Esophagus muscularis mucosa (tissue), 4 donors: ENCODE data around the gene CD55. TPM values are rescaled to one million over a fixed set of nuclear protein-coding genes. Genes with fewer than 3 reads are reported as not detected.

Source experiments
- DNase-seq: peaks from one replicate; pipeline ENCODE4 v3.0.0-alpha.2; 2017; ENCODE audit errors: extremely low spot score
- H3K27ac ChIP-seq, 4 donors: fragments of 200-600 bp; sonication (generic); replicated peaks in 1 of 4; 1 replicate in 3 of 4; 2 replicates in 1 of 4; pipeline ENCODE4 v1.5.1; 2016 to 2019; ENCODE audit warnings: mild to moderate bottlenecking in 1 of 4
- H3K27me3 ChIP-seq, 4 donors: fragments of 200-600 bp; sonication (generic); one replicate each; pipeline versions ENCODE4 v1.5.1 to v1.6.0; 2016 to 2019
- H3K36me3 ChIP-seq, 4 donors: fragments of 200-600 bp; sonication (generic); one replicate each; pipeline ENCODE4 v1.5.1; 2016 to 2019
- H3K4me1 ChIP-seq, 4 donors: fragments of 200-600 bp; sonication (generic); one replicate each; pipeline ENCODE4 v1.5.1; 2016 to 2019
- H3K4me3 ChIP-seq, 4 donors: fragments of 200-600 bp; sonication (generic); 1 replicate in 2 of 4; 2 replicates in 2 of 4; pipeline ENCODE4 v1.5.1; 2016 to 2019; ENCODE audit warnings: mild to moderate bottlenecking in 4 of 4, moderate library complexity in 1 of 4
- H3K9me3 ChIP-seq, 4 donors: fragments of 200-600 bp; sonication (generic); 1 replicate in 3 of 4; 2 replicates in 1 of 4; pipeline ENCODE4 v1.5.1; 2016 to 2019
- CTCF ChIP-seq, 3 experiments: fragments of 200-600 bp in 2 of 3; fragments of 450-650 bp in 1 of 3; sonication (generic) in 2 of 3; IDR thresholded peaks; one replicate each; pipeline ENCODE4 v1.5.1; 2017 to 2019; ENCODE audit warnings: antibody characterized with exemption in 3 of 3, mild to moderate bottlenecking in 2 of 3, moderate library complexity in 1 of 3
- EP300 ChIP-seq: sonication (generic); formaldehyde crosslinking; IDR thresholded peaks from one replicate; pipeline ENCODE4 v1.6.1; 2017; ENCODE audit warnings: antibody characterized with exemption
- POLR2A ChIP-seq: fragments of 450-650 bp; IDR thresholded peaks from one replicate; pipeline ENCODE4 v1.6.1; 2017; ENCODE audit warnings: antibody characterized with exemption, moderate library complexity, mild to moderate bottlenecking, low read depth
- POLR2AphosphoS5 ChIP-seq, 2 donors: sonication (generic); formaldehyde crosslinking; IDR thresholded peaks; one replicate each; pipeline ENCODE4 v1.6.1; 2017; ENCODE audit warnings: antibody characterized with exemption in 2 of 2
- WGBS: methylation state at CpG from one replicate; pipeline ENCODE4 v1.1.5; 2018; 5-methylcytosine and 5-hydroxymethylcytosine counted together
- intact Hi-C: fragments of 100-400 bp; cut with DNase I; formaldehyde crosslinking; loops from one replicate; pipeline ENCODE4 v1.15.1; 2023
- total RNA-seq, 4 donors: library from RNA; depleted of rRNA; stranded (reverse); fragments of >200 nt; gene quantifications; one replicate each; pipeline versions ENCODE4 v1.1.0 to v1.2.1, GENCODE V29; 2016

CD55 gene
- 10 to 100 TPM; 27.8 to 77.0 (median 47.4) TPM for total RNA-seq

- Histone ChIP-seq H3K4me3 (peak within 1 kb of the TSS; percentile 86 to 99 (median 95)), H3K27ac (peak within 1 kb of the TSS; percentile 90 to 97 (median 93)), H3K27me3 (no peaks in the 10 kb centered on the region), H3K9me3 (no peaks in the 10 kb centered on the region), H3K36me3 (peaks cover 0 to 20% (median 8%) of the 10 kb centered on the region in 4 donors), H3K4me1 (peaks cover 8 to 27% (median 21%) of the 10 kb centered on the region in 4 donors)
- TF ChIP-seq EP300 (no peak), POLR2A (peak; percentile 92), CTCF (IDR thresholded peaks at IDR 0.05) (peak in 2 of 3 experiments; percentile 13 to 29), POLR2AphosphoS5 (IDR thresholded peaks at IDR 0.05) (peak; percentile 71 to 97)
- DNase-seq: peak; percentile 99
- intact Hi-C loops: loop anchor here (10.0 kb wide), 1 partner anchor 236 kb away; the partner anchor contains the start of gene C4BPB
- WGBS: 2% methylated on average over 40 of the region's 53 CpGs
Observed at GRCh38 chr1:207321079-207321789, at the start of gene CD55. CD55 (plus strand) TSS chr1:207321678; CDS start chr1:207321766, 88 bp downstream.

GRCh38 chr1:207274882-207275281 lies 46.6 kb upstream of the CD55 start:
- Histone ChIP-seq H3K4me1 (no peaks in the 10 kb centered on the region), H3K36me3 (no peaks in the 10 kb centered on the region), H3K27ac (no peak overlapping the region), H3K9me3 (no peaks in the 10 kb centered on the region), H3K4me3 (no peak overlapping the region), H3K27me3 (no peaks in the 10 kb centered on the region)
- intact Hi-C loops: no loop called here
- DNase-seq: no peak
- TF ChIP-seq CTCF (IDR thresholded peaks at IDR 0.05) (no peak), POLR2AphosphoS5 (IDR thresholded peaks at IDR 0.05) (no peak), POLR2A (no peak), EP300 (no peak)

GRCh38 chr1:207276465-207276864 lies 45.0 kb upstream of the CD55 start:
- no peaks in the 10 kb centered on the region for H3K9me3 ChIP-seq
- intact Hi-C loops: no loop called here

GRCh38 chr1:207277241-207277640 lies 44.2 kb upstream of the CD55 start:
- TF ChIP-seq EP300 (no peak), CTCF (IDR thresholded peaks at IDR 0.05) (no peak), POLR2AphosphoS5 (IDR thresholded peaks at IDR 0.05) (no peak), POLR2A (no peak)
- Histone ChIP-seq H3K27ac (no peak overlapping the region), H3K9me3 (no peaks in the 10 kb centered on the region), H3K27me3 (no peaks in the 10 kb centered on the region), H3K4me3 (no peak overlapping the region), H3K4me1 (peaks cover 0 to 5% (median under 1%) of the 10 kb centered on the region in 4 donors), H3K36me3 (no peaks in the 10 kb centered on the region)
- intact Hi-C loops: no loop called here
- 71% methylated on average over 1 of the region's 1 CpG for WGBS
- no peak for DNase-seq

More at GRCh38 chr1:207276465-207276864, 45.0 kb upstream of the CD55 start:
- no peak for DNase-seq
- H3K4me3 ChIP-seq: no peak overlapping the region
- TF ChIP-seq CTCF (IDR thresholded peaks at IDR 0.05) (no peak), EP300 (no peak), POLR2AphosphoS5 (IDR thresholded peaks at IDR 0.05) (no peak), POLR2A (no peak)
- no peak overlapping the region for H3K27ac ChIP-seq
- 86% methylated on average over 1 of the region's 1 CpG for WGBS
- no peaks in the 10 kb centered on the region for H3K36me3 ChIP-seq
- no peaks in the 10 kb centered on the region for H3K27me3 ChIP-seq
- no peaks in the 10 kb centered on the region for H3K4me1 ChIP-seq
